Measurements from ENCODE around the gene LSAMP. TPM values are rescaled to one million over a fixed set of nuclear protein-coding genes. Genes with fewer than 3 reads are reported as not detected.
A peak's percentile ranks its signal among the peaks of the same experiment; 100 is the strongest.

The LSAMP gene
- total RNA-seq, 1 experiment from 2014 or later: 10.1 TPM

DNA sequence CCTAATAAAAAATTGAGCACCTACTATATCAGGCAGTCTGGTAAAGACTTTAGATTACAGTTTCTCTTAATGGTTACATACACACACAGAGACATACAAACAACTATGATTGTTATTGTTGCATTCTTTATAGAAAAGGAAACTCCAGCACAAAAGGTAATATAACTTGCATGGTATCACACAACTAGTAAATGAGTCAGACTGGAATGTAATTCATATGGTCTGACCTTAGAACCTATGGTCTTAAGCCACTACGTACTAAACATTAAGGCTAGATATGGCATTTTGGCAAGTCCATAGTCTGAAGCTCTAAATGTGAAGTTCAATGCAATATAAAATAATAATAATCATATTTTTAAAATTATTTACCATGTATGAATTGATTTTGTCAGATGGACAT is 380.6 kb downstream of the LSAMP start:
- TF ChIP-seq EZH2 (IDR thresholded peaks at IDR 0.05; ENCODE audit: borderline replicate concordance, low read depth, low read length, poor library complexity, severe bottlenecking): no peak
- TF ChIP-seq, protein P1, sequence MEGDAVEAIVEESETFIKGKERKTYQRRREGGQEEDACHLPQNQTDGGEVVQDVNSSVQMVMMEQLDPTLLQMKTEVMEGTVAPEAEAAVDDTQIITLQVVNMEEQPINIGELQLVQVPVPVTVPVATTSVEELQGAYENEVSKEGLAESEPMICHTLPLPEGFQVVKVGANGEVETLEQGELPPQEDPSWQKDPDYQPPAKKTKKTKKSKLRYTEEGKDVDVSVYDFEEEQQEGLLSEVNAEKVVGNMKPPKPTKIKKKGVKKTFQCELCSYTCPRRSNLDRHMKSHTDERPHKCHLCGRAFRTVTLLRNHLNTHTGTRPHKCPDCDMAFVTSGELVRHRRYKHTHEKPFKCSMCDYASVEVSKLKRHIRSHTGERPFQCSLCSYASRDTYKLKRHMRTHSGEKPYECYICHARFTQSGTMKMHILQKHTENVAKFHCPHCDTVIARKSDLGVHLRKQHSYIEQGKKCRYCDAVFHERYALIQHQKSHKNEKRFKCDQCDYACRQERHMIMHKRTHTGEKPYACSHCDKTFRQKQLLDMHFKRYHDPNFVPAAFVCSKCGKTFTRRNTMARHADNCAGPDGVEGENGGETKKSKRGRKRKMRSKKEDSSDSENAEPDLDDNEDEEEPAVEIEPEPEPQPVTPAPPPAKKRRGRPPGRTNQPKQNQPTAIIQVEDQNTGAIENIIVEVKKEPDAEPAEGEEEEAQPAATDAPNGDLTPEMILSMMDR (conservative IDR thresholded peaks at IDR 0.05; ENCODE audit: low read depth, low read length): no peak
- no peaks in the 10 kb centered on the region for H3K9me3 ChIP-seq (ENCODE audit: low read depth, low read length, poor library complexity, severe bottlenecking)
- BruUV-seq (replicated peaks): no TSS peak
- H3K27ac ChIP-seq (ENCODE audit: low read depth, low read length, poor library complexity, severe bottlenecking): no peak overlapping the region
- no peaks in the 10 kb centered on the region for H3K27me3 ChIP-seq (replicated peaks; ENCODE audit: insufficient read depth, low read depth, low read length, poor library complexity)
- peaks cover 53% of the 10 kb centered on the region for H3K4me1 ChIP-seq (ENCODE audit: insufficient read depth, low read length, poor library complexity, severe bottlenecking)
- ChIA-PET CTCF (no interaction called here), POLR2A (ENCODE audit: low non-redundant PET) (no interaction called here)
- intact Hi-C loops (cut with micrococcal nuclease; ENCODE audit: unreplicated experiment): no loop called here
- no peak for DNase-seq (ENCODE audit: low spot score)
- H3K4me3 ChIP-seq (ENCODE audit: low read depth, low read length, poor library complexity, severe bottlenecking): no peak overlapping the region
- no peaks in the 10 kb centered on the region for H3K36me3 ChIP-seq (ENCODE audit: insufficient read depth, low read length, poor library complexity, severe bottlenecking)

DNA sequence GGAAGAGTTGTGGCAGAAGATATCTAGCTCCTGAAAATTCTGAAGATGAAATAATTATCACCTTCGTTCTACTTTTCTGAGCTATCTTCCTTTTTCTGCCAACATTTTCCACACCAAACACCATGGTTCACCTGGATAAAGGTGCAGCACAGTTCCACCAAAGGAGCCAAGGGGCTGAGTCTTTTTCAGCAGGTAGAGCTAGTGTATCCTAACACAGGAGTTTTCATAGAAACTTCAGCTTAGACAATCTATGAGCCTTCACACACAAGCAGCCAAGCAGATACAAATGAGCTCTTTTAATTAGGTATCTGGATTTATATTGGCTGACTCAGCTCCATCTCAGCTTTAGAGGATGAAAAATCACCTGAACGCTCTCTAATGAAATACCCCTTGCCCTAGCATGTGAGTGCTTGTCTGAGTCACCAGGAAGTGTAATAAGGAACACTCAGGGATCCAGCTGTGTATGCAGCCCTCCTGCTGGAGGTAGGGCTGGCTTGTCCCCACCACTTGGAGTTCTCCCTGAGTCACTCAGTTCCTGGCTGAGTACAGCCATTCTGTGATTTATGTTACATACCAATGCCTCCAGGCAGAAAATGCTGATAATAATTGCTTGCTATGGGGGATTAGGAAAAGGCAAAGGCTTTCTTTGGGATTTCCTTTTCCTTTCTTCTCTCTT is 385.7 kb downstream of the LSAMP start:
- ChIA-PET POLR2A (ENCODE audit: low non-redundant PET) (interaction anchor here (0.7 kb wide), 1 partner anchor 221 kb away, joined by 3 read pairs; no protein-coding TSS in a partner anchor), CTCF (interaction anchor here (0.6 kb wide), 1 partner anchor 173 kb away, joined by 11 read pairs; no protein-coding TSS in a partner anchor)
- H3K4me1 ChIP-seq (ENCODE audit: insufficient read depth, low read length, poor library complexity, severe bottlenecking): peaks cover 31% of the 10 kb centered on the region
- TF ChIP-seq EZH2 (IDR thresholded peaks at IDR 0.05; ENCODE audit: borderline replicate concordance, low read depth, low read length, poor library complexity, severe bottlenecking): no peak
- TF ChIP-seq, protein P1 (conservative IDR thresholded peaks at IDR 0.05; ENCODE audit: low read depth, low read length): no peak
- intact Hi-C loops (cut with micrococcal nuclease; ENCODE audit: unreplicated experiment): loop anchor here (1.0 kb wide), 1 partner anchor 198 kb away; no protein-coding TSS in a partner anchor
- no peaks in the 10 kb centered on the region for H3K36me3 ChIP-seq (ENCODE audit: insufficient read depth, low read length, poor library complexity, severe bottlenecking)
- H3K9me3 ChIP-seq (ENCODE audit: low read depth, low read length, poor library complexity, severe bottlenecking): no peaks in the 10 kb centered on the region
- no peaks in the 10 kb centered on the region for H3K27me3 ChIP-seq (replicated peaks; ENCODE audit: insufficient read depth, low read depth, low read length, poor library complexity)
- BruUV-seq (replicated peaks): no TSS peak
- peak overlapping the region; percentile 76 for H3K27ac ChIP-seq (ENCODE audit: low read depth, low read length, poor library complexity, severe bottlenecking)
- DNase-seq (ENCODE audit: low spot score): peak; percentile 96
- no peak overlapping the region for H3K4me3 ChIP-seq (ENCODE audit: low read depth, low read length, poor library complexity, severe bottlenecking)

DNA sequence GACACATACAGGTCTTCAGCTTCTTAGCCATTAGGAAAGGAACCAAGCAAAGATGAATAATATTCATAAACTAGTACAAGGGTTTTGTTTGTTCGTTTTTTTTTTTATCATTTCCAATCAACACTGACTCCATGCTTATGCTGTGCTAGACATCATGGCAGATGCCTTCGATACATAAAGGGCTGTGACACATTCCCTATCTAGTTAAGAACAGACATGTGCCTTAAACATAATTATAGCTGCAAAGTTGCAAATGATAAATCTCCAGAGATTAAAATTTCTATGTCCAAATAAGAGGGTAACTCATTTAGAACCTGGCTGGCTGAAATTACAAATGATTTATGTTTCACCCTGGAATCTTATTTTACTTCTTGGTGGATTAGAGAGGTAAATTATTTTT is 386.4 kb downstream of the LSAMP start:
- H3K9me3 ChIP-seq (ENCODE audit: low read depth, low read length, poor library complexity, severe bottlenecking): no peaks in the 10 kb centered on the region
- no peaks in the 10 kb centered on the region for H3K27me3 ChIP-seq (replicated peaks; ENCODE audit: insufficient read depth, low read depth, low read length, poor library complexity)
- BruUV-seq (replicated peaks): no TSS peak
- H3K4me1 ChIP-seq (ENCODE audit: insufficient read depth, low read length, poor library complexity, severe bottlenecking): peaks cover 31% of the 10 kb centered on the region
- intact Hi-C loops (cut with micrococcal nuclease; ENCODE audit: unreplicated experiment): loop anchor here (1.0 kb wide), 1 partner anchor 198 kb away; no protein-coding TSS in a partner anchor
- peak overlapping the region; percentile 76 for H3K27ac ChIP-seq (ENCODE audit: low read depth, low read length, poor library complexity, severe bottlenecking)
- H3K4me3 ChIP-seq (ENCODE audit: low read depth, low read length, poor library complexity, severe bottlenecking): no peak overlapping the region
- H3K36me3 ChIP-seq (ENCODE audit: insufficient read depth, low read length, poor library complexity, severe bottlenecking): no peaks in the 10 kb centered on the region
- TF ChIP-seq, protein P1 (conservative IDR thresholded peaks at IDR 0.05; ENCODE audit: low read depth, low read length): no peak
- ChIA-PET CTCF (no interaction called here), POLR2A (ENCODE audit: low non-redundant PET) (no interaction called here)
- no peak for DNase-seq (ENCODE audit: low spot score)

Data from A673 (cell line).